Measurements from ENCODE around the gene SMIM15. TPM values are rescaled to one million over a fixed set of nuclear protein-coding genes. Genes with fewer than 3 reads are reported as not detected.

The SMIM15 gene
- total RNA-seq, 2 donors from 2014 or later = 15.5 to 26.8 TPM

DNA sequence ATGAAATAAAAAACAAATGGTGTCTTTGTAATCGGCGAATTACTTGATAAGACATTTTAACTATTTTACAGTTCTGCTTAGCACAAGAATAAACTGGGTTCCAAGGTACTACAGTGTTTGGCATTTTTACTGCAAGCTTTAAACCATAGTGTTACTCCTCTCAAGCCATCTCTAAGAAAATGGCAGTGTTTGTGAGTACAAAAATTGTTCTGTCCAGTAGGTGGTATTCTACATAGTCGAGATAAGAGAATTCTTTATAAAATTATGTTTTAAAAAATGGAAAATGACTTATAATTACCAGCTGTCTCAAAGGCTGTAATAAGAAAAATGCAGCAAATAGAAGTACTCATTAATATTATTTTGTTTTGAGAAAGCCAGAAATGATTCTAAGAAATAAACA is 3.2 kb downstream of the SMIM15 start:
- TF ChIP-seq, protein P1, sequence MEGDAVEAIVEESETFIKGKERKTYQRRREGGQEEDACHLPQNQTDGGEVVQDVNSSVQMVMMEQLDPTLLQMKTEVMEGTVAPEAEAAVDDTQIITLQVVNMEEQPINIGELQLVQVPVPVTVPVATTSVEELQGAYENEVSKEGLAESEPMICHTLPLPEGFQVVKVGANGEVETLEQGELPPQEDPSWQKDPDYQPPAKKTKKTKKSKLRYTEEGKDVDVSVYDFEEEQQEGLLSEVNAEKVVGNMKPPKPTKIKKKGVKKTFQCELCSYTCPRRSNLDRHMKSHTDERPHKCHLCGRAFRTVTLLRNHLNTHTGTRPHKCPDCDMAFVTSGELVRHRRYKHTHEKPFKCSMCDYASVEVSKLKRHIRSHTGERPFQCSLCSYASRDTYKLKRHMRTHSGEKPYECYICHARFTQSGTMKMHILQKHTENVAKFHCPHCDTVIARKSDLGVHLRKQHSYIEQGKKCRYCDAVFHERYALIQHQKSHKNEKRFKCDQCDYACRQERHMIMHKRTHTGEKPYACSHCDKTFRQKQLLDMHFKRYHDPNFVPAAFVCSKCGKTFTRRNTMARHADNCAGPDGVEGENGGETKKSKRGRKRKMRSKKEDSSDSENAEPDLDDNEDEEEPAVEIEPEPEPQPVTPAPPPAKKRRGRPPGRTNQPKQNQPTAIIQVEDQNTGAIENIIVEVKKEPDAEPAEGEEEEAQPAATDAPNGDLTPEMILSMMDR (IDR thresholded peaks at IDR 0.05) = no peak
- H3K27ac ChIP-seq = no peak overlapping the region
- peaks cover 14% of the 10 kb centered on the region for H3K36me3 ChIP-seq
- no peak for DNase-seq (ENCODE audit: low spot score)
- no peak overlapping the region for H3K4me3 ChIP-seq
- peaks cover 0 to 18% of the 10 kb centered on the region in 2 donors for H3K4me1 ChIP-seq
- no peaks in the 10 kb centered on the region for H3K27me3 ChIP-seq
- H3K9me3 ChIP-seq = no peaks in the 10 kb centered on the region

DNA sequence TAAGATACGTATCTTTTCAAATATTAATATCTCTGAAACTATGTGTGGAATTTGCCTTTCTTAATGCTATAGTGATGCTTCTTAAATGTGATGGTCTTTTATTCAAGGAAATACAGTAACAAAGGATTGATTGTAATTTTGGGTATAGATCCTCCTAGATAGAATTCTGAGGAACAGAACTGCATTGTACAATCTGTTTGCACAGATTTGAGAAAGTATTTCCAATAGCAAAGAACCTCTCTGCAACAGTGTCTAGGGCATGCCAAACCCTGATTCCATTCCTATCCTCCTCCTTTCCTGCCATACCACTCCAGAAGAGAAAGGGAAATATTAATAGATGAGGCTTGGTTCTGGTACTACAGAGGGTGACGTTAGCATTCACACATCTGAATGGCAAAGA is 10.4 kb downstream of the SMIM15 start:
- no peaks in the 10 kb centered on the region for H3K9me3 ChIP-seq
- no peaks in the 10 kb centered on the region for H3K27me3 ChIP-seq
- no peak for DNase-seq (ENCODE audit: low spot score)
- H3K36me3 ChIP-seq = no peaks in the 10 kb centered on the region
- no peaks in the 10 kb centered on the region for H3K4me1 ChIP-seq
- TF ChIP-seq, protein P1 (IDR thresholded peaks at IDR 0.05) = no peak
- H3K4me3 ChIP-seq = no peak overlapping the region
- H3K27ac ChIP-seq = no peak overlapping the region

DNA sequence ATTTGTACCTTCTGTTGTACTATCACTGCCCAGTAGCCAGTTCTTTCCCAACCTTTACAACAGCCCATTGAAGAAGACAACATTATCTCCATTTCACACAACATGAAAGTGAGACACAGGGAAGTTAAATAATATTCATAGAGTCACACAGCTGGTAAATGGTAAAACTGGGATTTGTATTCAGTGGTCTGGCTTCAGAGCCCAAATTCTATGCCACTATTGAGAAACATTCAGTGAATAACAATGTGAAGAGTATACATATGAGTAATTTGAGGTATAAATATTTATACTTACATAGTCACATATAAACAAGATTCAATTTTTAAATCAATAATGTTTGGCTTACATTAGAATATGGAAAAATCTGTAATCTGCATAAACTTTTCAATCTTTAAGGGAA is 13.8 kb downstream of the SMIM15 start:
- no peak overlapping the region for H3K27ac ChIP-seq
- no peaks in the 10 kb centered on the region for H3K4me1 ChIP-seq
- TF ChIP-seq, protein P1 (IDR thresholded peaks at IDR 0.05) = no peak
- no peak for DNase-seq (ENCODE audit: low spot score)
- H3K4me3 ChIP-seq = no peak overlapping the region
- no peaks in the 10 kb centered on the region for H3K27me3 ChIP-seq
- no peaks in the 10 kb centered on the region for H3K9me3 ChIP-seq
- H3K36me3 ChIP-seq = no peaks in the 10 kb centered on the region

DNA sequence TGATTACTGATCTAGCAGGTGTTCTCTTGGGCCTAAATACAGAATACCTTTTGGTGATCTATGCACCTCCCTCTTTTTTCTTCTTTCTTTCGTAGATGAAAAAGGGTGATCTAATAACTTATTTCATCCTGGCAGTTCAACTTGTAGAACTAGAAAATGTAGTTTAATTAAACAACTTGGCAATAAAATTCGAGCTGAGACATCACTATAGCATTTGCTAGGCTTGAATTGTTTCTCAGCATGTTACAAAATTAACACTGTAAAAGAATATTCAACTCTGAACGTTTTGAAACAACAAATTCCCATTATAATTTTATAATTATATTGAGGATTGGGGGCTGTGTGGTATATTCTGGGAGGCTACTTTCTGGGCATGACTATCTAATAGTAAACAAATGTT is 19.5 kb downstream of the SMIM15 start:
- TF ChIP-seq, protein P1 (IDR thresholded peaks at IDR 0.05) = no peak
- Histone ChIP-seq H3K9me3 (no peaks in the 10 kb centered on the region), H3K27ac (no peak overlapping the region), H3K36me3 (no peaks in the 10 kb centered on the region), H3K4me1 (no peaks in the 10 kb centered on the region), H3K4me3 (no peak overlapping the region), H3K27me3 (no peaks in the 10 kb centered on the region)
- DNase-seq (ENCODE audit: low spot score) = no peak

DNA sequence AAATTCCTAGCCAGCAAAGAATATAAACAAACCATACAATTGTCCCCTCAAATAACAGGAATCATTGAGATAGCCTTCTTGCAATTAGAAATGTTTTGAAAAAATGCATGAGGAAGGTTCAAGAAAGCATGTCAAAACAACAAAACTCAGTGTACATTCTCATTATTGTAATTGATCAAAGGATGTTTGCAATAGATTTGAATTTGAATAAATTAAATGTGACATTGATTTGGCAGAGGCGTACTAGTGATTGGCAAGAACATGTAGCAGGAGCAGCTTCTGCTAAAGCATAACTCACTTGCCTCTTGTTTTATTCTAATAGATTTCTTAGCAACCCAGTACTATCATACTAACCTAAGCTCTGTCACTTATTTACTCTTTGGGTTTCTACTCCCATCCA is 19.9 kb downstream of the SMIM15 start:
- no peaks in the 10 kb centered on the region for H3K27me3 ChIP-seq

DNA sequence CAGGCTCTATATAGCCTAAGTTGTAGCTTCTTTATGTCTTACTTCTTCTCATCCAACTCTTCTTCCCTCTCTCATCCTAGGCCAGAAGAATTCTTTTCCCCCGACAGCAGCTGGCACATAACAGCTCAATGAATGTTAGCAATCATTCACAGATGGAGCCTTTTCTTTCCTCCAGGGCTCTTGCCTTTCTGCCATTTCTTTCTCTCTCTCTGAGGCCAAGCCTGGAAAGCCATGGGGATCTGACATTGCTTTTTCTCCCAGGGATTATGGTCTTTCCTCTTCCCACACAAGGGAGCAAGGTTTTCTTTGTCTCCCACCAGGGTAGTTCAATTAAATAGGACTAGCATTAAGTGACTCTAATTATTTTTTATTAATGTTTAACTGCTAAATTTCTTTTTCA is 20.5 kb downstream of the SMIM15 start:
- H3K27ac ChIP-seq = no peak overlapping the region
- TF ChIP-seq, protein P1 (IDR thresholded peaks at IDR 0.05) = no peak
- no peak overlapping the region for H3K4me3 ChIP-seq
- no peaks in the 10 kb centered on the region for H3K9me3 ChIP-seq
- no peak for DNase-seq (ENCODE audit: low spot score)
- no peaks in the 10 kb centered on the region for H3K36me3 ChIP-seq
- no peaks in the 10 kb centered on the region for H3K27me3 ChIP-seq
- no peaks in the 10 kb centered on the region for H3K4me1 ChIP-seq

More for the DNA sequence above, 19.9 kb downstream of the SMIM15 start:
- DNase-seq (ENCODE audit: low spot score) = no peak
- no peaks in the 10 kb centered on the region for H3K4me1 ChIP-seq
- no peak overlapping the region for H3K27ac ChIP-seq
- no peaks in the 10 kb centered on the region for H3K9me3 ChIP-seq
- TF ChIP-seq, protein P1 (IDR thresholded peaks at IDR 0.05) = no peak
- H3K4me3 ChIP-seq = no peak overlapping the region
- no peaks in the 10 kb centered on the region for H3K36me3 ChIP-seq

Data from right atrium auricular region (tissue), 2 donors.